CD4-positive, alpha-beta T cell treated with Interleukin-1 beta for 1 hour (primary cell): ENCODE data around the gene GALNT9.
"Not testable (repeated sequence)": the region's sequence is repeated elsewhere in the genome, so short reads cannot be mapped to it uniquely, and the experiment has no call there.

Experiments used
- DNase-seq, 2 donors: peaks; one replicate each; pipeline ENCODE4 v3.0.0-alpha.2; 2020 to 2022

The GALNT9 gene

DNA sequence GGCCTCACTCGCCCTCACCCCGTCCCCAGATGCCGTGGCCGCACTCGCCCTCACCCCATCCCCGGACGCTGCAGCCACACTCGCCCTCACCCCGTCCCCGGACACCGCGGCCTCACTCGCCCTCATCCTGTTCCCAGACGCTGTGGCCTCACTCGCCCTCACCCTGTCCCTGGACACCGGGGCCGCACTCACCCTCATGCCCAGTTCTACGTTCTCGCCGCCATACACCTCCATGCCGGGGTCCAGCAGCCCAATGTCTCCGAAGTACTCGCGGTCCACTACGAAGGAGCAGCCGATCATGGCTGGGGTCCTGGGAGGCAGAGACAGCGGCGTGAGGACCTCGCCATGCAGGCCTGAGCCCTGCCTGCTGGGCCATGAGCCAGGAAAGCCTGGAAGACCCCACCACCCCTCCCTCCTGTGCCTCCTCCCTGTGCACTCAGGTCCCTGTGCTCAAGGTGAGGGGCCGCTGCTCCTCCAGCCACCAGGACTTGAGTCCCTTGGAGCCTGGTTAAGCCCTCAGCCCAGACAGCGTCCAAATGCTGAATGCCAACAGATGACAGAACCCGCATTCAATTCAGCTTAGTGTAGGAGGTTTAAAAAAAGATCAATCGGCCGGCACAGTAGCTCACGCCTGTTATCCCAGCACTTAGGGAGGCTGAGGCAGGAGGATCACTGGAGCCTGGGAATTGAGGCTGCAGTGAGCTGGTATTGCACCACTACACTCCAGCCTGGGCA lies 81.5 kb downstream of the GALNT9 start:
- DNase-seq = no peak

DNA sequence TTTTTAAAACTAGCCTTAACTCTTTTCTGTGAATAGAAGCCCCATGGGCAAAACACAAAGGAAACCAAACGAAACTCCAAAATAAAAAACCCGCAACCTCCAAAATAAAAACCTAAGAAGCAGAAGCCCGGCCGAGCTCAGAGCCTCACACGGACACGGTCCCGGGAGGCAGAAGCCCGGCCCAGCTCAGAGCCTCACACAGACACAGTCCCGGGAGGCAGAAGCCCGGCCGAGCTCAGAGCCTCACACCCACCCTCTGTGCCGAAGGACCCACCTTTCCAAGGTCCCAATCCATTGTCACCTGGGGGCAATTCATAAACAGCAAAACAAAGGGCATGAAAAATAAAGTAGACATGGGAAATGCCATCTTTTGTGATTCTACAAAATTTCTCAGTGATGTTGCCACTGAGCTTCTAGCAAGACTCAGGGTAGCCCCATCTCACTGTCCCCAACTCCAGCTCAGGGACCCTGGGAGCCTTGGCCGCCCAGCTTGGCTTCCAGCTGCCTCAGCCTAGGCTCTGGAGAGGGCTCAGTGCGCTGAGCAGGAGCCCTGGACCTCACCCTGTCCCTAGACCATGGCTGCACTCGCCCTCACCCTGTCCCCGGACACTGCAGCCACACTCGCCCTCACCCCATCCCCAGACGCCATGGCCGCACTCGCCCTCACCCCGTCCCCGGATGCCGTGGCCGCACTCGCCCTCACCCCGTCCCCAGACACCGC lies 82.2 kb downstream of the GALNT9 start:
- no peak for DNase-seq

DNA sequence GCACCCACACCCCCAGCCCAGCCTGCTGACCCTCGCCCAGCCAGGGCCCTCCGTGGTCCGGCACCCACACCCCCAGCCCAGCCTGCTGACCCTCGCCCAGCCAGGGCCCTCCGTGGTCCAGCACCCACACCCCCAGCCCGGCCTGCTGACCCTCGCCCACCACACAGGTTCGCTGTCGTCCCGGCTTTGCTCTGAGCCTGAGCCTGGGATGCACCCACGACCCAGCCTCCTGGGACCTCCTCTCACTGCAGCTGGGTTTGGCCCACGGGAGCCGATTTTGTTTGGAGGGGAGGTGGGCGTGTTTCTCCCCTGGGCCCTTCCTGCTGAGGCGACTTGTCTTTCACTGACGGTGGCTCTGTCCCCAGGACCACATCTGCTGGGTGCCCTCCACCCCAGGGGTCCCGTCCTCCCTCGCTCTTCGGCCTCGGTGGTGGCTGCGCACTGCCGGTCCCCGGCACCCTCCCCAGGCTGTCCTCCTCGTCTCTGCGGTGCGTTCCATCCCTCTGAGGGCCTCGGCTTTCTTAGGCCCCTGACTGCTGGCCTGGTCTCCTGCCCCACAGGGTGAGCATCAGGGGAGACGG lies 83.8 kb downstream of the GALNT9 start:
- DNase-seq = no peak

DNA sequence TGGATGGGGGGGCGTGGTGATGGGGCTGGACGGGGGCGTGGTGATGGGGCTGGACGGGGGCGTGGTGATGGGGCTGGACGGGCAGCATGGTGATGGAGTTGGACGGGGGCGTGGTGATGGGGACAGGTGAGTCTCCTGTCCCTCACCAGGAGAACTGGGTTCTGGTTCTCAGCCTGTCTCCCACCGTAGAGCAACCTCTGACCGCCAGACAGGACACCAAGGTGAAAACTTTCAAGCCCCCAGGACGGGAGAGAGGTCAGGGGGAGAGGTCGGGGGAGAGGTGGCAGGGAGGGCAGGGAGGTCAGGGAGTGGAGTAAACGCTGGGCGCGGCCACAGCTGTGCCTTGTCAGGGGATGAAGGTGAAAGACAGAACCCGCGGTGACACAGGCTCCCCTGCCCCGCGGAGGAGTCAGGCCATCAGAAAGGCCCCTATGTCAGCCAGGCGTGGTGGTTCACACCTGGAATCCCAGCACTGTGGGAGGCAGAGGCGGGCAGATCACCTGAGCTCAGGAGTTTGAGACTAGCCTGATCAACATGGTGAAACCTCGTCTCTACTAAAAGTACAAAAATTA lies 84.6 kb downstream of the GALNT9 start:
- no peak for DNase-seq

DNA sequence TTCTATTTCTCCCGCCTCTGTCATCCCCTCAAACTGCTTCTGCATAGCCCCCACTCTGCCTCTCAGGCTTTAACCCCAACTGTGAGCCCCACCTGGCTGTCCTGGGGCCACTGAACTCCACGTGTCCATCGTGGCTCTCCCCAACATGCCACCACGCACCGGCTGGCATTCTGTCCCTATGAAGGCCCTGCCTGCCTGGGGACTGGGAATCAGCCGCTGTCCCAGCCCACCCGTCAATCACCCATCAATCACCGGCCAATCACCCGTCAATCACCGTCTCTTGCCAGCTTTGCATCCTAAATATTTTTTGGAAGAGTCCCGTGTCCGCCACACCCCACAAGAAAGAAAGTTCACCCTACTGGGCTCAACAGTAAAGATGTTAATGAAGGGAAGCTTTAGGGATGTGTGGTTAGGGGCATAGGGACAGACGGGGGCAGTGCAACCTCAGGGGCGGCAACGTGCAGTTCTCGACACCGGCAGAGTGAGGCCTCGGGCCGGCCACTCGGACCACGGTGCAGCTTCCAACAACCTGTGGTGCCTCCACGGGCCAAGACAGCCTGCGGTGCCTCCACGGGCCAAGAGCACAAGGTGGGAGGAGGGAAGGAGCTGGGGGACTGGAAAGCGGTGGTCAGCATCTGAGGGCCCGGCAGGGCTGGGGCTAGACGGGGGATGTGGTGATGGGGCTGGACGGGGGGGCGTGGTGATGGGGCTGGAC lies 85.6 kb downstream of the GALNT9 start:
- DNase-seq = no peak

DNA sequence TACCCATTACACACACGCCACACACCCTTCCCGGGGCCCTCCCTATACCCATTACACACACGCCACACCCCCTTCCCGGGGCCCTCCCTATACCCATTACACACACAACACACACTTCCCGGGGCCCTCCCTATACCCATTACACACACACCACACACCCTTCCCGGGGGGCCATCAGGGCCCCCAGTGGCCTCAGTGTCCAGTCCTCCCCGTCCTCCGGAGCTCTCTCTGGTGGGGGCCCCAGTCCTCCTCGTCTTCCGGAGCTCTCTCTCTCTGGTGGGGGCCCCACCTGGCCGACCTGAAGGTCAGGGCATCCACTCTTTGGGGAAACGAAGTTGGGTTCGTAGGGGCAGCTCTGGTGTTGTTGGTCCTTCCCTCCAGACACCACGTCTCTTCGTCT lies 86.2 kb downstream of the GALNT9 start:
- not testable (repeated sequence) for DNase-seq

GRCh38 chr12:132240669-132241007 lies 88.8 kb downstream of the GALNT9 start:
- not testable (repeated sequence) for DNase-seq

DNA sequence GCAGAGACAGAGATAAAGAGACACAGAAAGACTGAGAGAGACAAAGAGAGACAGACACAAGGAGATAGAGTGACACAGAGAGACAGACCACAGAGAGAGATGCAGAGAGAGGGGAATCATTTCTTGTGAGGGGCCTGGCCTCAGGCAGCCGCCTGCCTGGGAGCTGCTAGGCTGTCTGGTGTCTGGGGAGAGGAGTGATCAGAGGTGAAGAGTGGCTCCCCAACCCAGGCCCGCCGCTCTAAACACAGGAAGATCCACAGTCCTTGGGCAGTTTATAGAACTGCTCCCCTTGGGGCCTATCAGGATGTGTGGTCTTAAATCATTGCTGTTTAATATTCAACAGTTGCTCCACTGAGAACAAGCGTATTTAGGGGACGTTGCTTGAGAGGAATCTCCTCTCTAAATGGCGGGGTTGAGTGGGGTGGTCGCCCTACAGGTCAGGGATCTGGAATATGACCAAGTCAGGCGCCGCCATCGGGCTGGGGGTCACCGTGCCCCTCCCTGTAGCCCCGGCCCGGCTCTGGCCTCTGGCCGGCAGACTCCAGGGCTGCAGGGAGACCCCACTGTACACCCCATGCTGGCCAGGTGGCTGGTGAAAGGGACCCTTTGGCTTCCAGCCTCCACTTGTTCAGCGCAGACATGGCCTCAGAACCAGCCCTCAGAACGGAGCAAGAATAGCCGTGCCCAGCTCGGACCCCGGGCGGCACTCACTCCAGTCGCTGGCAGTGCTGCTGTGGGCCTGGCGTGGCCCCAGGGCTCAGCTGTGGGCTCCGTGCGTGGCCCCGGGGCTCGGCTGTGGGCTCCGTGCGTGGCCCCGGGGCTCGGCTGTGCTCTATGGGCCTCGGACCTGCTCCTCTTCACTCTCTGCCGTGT lies 89.4 kb downstream of the GALNT9 start:
- DNase-seq = no peak

- no peak for DNase-seq
Measured at GRCh38 chr12:132239392-132239791, 90.0 kb downstream of the GALNT9 start.

GRCh38 chr12:132238884-132239283 lies 90.5 kb downstream of the GALNT9 start:
- no peak for DNase-seq

DNA sequence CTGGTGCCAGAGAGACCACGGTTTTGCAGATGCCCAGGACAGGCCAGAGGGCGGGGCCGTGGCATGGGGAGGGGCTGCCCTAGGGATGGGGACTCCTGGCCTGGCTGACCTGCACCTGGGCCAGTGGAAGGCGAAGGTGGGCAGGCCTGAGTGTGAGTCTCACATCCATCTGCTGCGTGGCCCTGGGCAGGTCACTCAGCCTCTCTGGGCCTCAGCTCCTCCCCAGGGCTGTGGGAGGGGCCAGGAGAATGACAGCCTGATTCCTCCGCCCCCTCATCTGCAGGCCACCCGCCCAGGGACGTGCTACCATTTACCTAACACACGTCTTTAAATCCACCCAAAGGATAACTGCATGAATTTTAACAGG lies 90.9 kb downstream of the GALNT9 start:
- no peak for DNase-seq

- no peak for DNase-seq
Measured at GRCh38 chr12:132237772-132238487, 91.5 kb downstream of the GALNT9 start.

GRCh38 chr12:132236930-132237771 lies 92.2 kb downstream of the GALNT9 start:
- no peak for DNase-seq

DNA sequence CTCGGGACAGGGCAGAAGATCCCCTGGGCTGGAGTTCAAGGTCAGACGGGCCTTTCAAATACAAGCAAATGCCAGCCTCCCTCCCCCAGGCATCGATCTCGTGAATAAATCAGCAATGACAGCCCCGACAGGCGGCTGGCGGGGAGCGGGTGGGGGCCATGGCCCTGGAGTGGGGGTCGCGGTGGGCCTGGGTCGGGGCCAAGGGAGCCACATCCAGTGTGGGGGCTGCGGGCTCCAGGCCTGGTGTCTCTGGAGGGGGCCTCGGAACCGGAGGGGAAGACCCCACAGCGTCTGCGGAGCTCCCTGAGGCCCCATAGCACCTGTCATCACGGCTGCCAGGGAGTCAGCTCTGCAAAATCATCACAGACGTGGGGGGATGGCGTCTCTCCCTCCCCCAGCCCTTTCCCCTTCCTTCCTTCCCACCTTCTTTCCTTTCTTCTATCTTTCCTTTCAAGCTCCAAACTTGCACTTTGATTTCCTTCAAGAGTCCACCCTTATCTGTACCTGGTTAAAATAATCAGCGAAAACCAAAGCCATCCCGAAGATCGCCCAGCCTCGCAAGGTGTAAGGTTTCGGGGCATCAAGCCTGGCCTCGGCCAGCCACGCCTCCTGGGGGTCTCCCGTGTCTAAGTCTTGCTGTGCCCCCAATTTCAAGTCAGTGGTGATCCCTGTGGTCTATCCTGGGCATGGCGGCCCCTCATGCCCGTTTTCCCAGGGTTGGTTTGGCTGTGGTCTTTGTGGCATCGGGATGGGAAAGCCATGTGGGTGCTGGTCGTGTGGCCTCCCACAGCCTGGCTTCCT lies 93.1 kb downstream of the GALNT9 start:
- DNase-seq = no peak

DNA sequence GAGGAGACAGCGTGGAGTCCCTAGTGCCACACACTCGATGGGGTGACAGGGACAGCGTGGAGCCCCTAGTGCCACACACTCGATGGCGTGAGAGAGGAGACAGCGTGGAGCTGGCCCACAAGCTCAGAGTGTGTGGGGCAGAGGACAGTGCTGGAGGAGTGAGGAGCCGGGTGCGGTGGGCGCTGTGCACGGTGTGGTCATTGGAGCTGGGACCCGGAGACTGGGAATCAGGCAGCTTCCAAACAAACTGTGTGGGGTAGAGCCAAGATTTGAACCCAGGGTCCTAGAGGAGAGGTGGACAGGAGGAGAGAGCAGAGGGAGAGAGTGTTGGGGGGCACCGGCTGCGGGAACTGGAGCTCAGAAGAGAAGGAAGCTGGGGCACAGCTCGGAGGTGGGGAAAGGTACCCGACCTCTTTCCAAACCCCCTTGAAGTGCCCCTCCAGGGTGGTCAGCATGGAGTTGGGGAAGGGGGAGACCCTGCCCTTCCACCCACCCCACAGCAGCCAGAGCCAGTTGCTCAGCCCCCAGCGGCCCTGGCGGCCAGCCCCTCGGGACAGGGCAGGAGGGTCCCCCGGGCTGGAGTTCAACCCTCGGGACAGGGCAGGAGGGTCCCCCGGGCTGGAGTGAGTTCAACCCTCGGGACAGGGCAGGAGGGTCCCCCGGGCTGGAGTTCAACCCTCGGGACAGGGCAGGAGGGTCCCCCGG lies 94.1 kb downstream of the GALNT9 start:
- DNase-seq = no peak

GRCh38 chr12:132230381-132230780 lies 99.0 kb downstream of the GALNT9 start:
- no peak for DNase-seq

GRCh38 chr12:132229926-132230325 lies 99.5 kb downstream of the GALNT9 start:
- no peak for DNase-seq

- no peak for DNase-seq
Measured at GRCh38 chr12:132229193-132229760, 100.1 kb downstream of the GALNT9 start.
